Right renal cortex interstitium (tissue), 3 donors: ENCODE results near the gene RUVBL2. TPM values are rescaled to one million over a fixed set of nuclear protein-coding genes. Genes with fewer than 3 reads are reported as not detected.

Experiments
- DNase-seq, 3 donors: peaks; one replicate each; pipeline ENCODE4 v3.0.0-alpha.2; 2013; ENCODE audit warnings: low read depth in 3 of 3, low spot score in 2 of 3
- polyA plus RNA-seq, 3 donors: library from polyadenylated mRNA; unstranded; fragments of 120-200 nt; gene quantifications; one replicate each; pipeline ENCODE4 v1.2.1, GENCODE V29; 2013; ENCODE audit not compliant: insufficient read length in 3 of 3

The RUVBL2 gene
- polyA plus RNA-seq, 3 donors, result 79.2 to 96.2 (median 86.9) TPM

GRCh38 chr19:48987323-48987722, 6.4 kb upstream of the RUVBL2 start:
- no peak for DNase-seq

GRCh38 chr19:48988286-48988685, 5.4 kb upstream of the RUVBL2 start:
- no peak for DNase-seq

- no peak for DNase-seq
Measured at GRCh38 chr19:48988860-48989259, 4.8 kb upstream of the RUVBL2 start.

DNA sequence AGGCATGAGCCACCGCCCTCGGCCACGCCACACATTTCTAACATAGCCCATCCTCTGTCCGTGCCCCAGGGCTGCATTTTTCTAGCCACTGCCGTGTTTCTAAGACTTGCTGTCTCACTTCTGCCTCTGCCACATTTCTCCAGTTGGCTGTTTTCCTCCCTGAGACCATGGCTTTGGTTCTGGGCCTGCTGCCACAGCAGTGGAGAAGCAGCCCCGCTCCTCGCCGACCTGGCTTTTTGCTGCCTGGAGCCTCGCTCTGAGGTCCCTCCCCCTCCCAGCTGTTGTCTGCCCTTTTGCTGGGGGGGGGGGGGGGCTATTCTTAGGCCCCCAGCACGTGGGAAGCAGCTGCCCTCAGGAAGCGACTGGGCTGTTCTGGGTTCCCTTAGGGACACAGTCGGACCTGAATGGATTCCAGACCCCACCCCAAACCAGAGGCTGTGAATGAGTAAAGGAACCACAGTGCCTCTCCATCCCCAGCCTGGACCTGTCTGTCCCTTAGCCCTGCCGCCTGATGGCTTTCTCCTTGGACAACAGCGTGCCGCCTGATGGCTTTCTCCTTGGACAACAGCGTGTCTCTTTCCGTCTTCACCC, 3.9 kb upstream of the RUVBL2 start:
- DNase-seq, result no peak

- DNase-seq, result no peak
Measured at GRCh38 chr19:48990400-48990799, 3.3 kb upstream of the RUVBL2 start.

- DNase-seq, result no peak
Measured at GRCh38 chr19:48991011-48991609, 2.6 kb upstream of the RUVBL2 start.

DNA sequence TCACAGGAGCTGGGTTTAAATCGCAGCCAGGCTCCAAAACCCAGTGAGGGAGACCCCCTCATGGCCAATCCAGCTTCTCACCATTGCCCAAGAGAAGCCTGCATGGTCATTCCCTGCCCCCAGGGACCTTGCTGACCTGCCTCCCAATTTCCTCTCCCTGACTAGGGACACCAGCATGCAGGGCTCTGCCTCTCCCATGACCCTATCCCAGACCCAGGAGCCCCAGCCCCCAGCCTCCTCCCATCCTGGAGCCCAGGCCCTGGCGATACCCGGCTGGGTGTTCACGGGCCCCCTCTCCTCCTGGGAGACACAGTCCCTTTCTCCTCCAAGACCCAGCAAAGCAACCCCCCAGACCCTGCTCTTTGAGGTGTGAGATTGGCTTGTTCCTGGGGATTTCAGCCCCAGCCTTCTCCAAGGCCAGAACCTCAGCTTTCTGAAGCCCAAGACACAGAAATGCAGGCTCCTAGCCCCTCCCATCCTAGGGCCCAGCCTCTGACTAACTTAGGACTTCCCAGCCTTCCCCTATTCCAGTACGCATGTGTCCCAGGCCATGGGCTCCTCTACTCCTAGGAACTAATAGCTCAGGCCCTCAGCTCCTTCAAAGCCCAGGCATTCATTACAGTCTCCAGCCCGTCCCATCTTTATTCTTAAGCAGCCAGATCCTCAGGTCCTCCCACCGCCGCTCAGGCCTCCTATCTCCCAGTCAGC, 1.7 kb upstream of the RUVBL2 start:
- DNase-seq, result peak in 2 of 3 donors; percentile 13 to 33

DNA sequence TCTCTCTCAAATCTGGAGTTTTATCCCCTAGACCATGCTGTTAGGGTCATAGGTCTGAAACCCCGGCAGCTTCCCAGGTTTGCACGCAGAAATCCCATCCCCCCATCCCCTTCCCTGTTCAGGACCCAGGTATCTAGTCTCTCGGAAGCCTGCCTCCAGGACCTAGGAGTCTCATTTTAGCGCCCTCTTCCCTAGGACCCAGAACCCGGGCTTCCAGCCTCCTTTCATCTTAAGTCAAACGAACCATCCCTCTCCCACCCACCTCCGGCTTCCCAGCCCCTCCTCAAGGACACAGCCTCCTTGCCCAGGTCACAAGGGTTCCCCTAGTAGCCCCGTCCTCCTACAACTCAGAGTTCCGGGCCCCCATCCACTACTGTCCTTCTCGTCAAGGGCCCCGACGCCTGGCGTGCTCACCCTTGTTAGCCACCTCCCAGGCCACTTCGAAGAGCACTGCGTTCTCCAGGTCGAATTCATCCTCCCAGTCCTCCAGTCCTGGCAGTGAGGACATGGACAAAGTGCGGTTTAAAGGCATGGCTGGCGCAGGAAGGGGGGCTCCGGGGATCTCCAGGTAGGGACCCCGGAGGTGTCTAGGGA, 1.0 kb upstream of the RUVBL2 start:
- DNase-seq, result no peak

DNA sequence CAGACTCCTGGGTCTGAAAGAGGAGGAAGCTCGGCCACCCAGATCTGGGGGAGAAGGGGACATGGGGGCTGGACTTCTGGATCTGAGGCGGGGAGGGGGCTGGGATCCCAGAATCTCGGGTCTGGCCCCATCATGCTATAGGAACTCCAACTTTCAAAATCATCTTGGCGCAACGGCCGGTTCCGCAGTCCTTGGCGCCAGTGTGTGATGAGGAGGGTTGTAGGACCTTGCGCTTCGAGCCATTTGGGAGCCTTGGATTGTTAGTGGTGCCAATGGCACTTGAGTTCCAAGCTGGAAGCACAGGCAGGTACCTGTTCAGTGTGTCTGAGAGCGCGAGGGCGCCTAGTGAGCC, 324 bp downstream of the RUVBL2 start:
- DNase-seq, result no peak

GRCh38 chr19:48997972-48998371, 4.3 kb downstream of the RUVBL2 start:
- DNase-seq, result no peak

DNA sequence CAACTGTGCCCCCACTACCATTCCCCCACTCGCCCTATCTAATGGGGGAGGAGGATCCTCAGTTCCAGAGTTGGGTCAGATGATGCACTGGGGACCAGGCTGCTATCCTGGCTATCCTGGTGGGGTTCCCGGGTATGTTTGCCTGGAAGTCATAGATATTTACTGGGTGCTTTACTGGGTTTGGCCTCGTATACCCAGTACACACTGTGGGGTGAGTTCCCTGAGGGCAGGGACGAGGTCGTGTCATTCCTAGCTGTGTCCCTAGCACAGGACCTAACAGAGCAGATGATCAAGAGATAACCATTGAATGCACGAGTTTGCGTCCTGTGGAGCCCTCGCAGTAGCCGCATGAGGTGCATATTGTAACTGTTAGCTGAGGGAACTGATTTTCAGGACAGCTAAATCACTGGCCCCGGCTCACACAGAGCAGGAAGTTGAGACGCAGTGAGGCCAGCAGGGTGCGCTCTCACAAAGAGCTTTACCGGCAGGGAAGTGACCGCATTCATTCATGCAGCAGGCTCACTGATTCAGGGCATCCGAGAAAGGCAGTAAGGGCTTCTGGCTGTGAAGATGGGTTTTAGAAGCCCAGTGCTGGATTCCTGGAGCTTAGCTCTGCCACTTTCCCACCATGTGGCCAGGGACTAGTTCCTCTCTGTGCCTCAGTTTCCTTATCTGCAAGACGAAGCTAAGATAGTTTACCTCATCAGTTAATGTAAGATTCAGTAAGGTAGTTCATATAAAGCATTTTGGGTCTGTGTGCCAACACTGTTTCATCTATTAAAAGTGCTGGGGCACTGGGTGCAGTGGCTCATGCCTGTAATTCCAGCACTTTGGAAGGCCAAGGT, 6.0 kb downstream of the RUVBL2 start:
- peak in 1 of 3 donors; percentile 41 for DNase-seq

DNA sequence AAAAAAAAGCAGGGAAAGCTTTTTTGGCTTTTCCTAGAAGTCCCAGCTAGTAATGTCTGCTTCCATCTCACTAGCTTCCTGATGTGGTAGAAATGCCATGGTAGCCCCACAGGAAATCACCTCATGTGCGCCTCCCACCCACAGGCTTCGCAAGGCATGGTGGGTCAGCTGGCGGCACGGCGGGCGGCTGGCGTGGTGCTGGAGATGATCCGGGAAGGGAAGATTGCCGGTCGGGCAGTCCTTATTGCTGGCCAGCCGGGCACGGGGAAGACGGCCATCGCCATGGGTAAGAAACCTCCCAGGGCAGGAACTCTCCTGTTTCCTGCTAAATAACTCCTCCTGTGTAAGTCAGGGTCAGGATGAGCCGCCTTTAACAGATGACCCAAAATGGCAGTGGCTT, 10.4 kb downstream of the RUVBL2 start:
- DNase-seq, result no peak

DNA sequence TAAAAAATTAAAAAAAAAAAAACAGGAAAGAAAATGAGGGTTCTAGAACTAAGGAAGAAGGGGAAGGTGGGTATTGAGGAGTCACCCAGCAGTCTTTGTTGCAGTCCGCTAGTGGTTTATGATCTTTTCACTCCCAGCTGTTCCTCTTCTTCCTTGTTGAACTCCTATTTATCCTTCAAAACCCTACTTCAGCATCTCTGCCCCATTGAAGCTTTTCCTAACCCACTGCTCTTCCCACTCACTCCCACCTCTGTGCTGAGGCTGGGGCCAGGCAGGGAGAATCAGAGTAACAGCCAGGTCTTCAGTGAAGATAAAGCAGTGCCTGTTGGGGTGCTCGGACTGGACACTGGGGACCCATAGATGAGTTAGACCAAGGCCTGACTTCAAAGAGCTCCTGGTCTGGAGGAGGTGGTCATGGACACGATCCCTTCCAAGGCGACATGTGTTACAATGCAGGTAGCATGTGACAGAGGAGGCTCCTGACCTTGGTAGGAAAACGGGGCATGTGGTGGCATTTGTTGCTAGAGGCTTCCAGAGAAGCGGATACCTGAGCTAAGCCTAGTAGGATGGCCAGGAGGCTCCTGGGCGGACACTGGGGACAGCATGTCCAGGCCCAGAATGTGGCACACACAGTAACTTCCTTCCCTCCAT, 11.4 kb downstream of the RUVBL2 start:
- DNase-seq, result no peak

- DNase-seq, result no peak
Measured at GRCh38 chr19:49006905-49007304, 13.2 kb downstream of the RUVBL2 start.

GRCh38 chr19:49009828-49010227, 16.1 kb downstream of the RUVBL2 start:
- no peak for DNase-seq

DNA sequence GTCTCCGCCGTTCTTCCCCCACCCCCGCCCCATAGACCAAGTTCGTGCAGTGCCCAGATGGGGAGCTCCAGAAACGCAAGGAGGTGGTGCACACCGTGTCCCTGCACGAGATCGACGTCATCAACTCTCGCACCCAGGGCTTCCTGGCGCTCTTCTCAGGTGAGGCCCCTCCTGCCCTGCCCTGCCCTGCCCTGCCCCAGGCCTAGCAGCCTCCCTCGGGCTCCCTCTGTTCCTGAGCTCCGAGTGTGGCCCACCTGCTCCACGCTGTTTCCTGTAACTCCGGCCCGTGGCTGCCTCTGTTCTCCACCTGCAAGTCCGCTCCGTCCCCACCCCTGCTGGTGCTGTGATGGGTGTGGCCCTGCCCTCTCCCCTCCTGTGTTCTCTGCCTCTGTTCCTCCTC, 16.8 kb downstream of the RUVBL2 start:
- DNase-seq, result no peak

- no peak for DNase-seq
Measured at GRCh38 chr19:49011194-49011593, 17.5 kb downstream of the RUVBL2 start.

- no peak for DNase-seq
Measured at GRCh38 chr19:49014123-49014869, 20.6 kb downstream of the RUVBL2 start.

DNA sequence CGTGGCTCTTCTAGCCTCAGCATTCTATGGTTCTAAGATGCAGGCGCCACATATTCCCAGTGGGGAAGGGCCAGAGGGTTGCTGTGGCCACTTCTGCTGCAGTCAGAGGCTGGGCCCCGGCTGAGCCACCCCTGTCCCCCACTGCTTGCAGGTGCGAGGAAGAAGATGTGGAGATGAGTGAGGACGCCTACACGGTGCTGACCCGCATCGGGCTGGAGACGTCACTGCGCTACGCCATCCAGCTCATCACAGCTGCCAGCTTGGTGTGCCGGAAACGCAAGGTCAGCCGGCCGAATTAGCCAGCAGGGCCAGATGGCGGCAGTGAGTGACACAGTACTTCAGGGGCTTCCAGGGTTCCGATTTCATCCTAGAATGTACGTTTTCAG, 21.2 kb downstream of the RUVBL2 start:
- no peak for DNase-seq
